COLO668 (cell line): Measurements from ENCODE around the gene FAM193A.
"Not testable (repeated sequence)": the region's sequence is repeated elsewhere in the genome, so short reads cannot be mapped to it uniquely, and the experiment has no call there.

Experiments
- DNase-seq: peaks from one replicate; lab custom pipeline; 2025; ENCODE audit not compliant: unreplicated experiment; lab: John Stamatoyannopoulos, UW

The FAM193A gene

DNA sequence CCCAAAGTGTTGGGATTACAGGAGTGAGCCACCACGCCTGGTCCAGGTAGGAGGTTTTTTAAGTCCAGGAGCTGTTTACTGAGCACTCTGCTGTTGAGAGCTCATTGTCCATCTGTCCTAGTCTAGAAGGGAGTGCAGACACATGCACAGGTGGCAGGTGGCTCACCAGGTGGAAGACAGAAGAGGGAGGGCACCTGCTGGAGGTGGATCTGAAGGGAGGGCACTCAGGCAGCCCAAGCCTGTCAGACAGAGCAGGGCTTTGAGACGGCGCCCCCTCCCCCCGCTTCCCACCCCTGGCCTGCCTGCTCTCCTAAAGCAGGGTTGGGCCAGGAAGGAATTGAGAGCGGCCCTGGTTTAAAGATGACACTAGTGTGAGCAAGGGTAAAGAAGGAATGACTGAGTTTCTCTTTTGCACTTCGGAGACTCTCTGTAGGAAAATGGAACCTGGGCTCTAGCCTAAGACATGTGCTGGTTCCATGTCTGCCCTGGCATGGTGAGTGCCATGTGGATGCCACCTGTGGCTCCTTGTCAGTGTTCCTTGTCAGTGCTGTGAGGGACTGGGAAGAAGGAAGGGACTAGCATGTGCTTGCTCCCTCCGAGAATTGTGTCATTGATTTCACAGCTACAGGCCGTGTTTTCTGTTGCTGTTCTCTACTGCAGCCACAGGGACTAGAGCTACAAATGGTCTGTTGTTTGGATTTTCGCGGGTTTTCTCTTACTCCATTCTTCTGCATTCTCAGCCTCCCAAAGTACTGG lies 111.1 kb downstream of the FAM193A start:
- peak; percentile 79 for DNase-seq

GRCh38 chr4:2648159-2648814 lies 111.8 kb downstream of the FAM193A start:
- DNase-seq, result no peak

DNA sequence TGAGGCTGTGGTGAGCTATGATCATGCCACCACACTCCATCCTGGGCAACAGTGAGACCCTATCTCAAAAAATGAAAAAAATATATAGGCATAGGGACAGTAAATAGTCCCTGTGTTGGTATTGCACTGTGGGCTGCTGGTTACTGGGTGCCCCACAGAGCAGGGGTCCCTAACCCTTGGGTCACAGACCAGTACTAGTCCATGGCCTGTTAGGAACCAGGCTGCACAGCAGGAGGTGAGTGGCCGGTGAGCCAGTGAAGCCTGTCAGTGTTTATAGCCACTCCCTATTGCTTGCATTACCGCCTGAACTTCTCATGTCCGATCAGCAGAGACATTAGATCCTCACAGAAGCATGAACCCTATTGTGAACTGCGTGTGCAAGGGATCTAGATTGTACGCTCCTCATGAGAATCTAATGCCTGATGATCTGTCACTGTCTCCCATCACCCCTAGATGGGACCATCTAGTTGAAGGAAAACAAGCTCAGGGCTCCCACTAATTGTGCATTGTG lies 113.2 kb downstream of the FAM193A start:
- no peak for DNase-seq

DNA sequence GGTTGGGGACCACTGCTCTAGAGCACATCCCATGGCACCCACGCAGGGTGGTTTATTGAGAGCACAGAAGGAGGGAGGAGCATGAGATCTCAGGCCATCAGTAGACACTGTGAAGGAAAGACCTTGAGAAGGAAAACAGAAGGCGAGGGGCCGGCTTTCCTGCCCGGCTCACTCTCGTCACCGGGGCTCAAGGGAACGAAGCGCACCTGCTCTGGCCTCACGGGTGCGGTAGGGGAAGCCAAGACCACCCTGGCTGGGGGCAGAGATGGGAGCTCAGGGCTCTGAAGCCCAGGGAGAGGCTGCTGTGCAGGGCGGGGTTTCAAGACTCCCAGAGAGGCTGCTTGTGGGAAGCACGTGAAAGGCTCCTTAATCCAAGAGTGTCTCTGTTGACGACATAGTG lies 113.8 kb downstream of the FAM193A start:
- DNase-seq, result no peak

DNA sequence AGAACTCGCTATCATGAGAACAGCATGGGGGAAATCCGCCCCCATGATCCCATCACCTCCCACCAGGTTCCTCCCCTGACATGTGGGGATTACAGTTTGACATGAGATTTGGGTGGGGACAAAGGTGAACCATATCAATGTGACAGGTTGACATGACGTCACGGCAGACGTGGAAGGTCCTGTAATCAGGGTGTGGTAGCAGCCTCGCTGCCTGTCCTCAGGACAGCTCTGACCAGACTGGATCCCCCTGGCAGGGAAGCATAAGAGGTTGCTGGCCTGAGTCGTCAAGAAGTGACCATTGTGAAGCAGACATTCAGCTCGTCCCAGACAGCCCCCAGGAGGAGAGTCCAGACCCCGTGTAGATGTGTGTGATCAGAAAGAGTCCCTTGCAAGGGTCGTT lies 115.1 kb downstream of the FAM193A start:
- DNase-seq, result no peak

GRCh38 chr4:2651998-2652397 lies 115.6 kb downstream of the FAM193A start:
- DNase-seq, result no peak

- DNase-seq, result no peak
Observed at GRCh38 chr4:2652415-2653160, 116.1 kb downstream of the FAM193A start.

DNA sequence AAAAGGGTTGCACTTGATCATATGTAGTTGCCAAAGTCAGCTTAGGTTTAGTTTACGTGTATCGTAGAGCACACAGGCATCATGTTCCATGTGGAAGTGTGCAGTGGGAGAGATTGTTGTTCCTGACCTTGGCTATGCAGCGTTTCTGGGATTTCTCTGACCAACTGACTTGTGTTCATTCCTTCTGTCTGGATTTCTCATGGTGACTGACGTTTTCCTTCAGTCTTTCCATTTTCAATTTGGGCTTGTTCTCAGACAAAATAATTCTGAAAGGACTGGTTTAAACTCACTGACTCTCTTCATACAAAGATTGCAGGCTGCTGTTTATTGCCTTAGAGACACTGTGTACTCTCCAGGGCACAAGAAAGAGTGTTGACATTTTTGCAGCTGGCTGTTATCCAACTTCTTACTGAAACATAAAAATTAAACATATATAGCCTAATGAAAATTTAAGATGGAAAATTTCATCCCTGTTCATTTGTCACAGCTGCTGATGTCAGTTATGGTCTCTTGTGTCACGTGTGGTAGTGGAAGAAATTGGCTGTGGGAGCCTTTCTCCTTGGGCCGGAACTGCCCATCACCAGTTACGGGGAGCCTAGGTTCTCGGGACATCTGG lies 124.3 kb downstream of the FAM193A start:
- no peak for DNase-seq

GRCh38 chr4:2662598-2662997 lies 126.2 kb downstream of the FAM193A start:
- no peak for DNase-seq

DNA sequence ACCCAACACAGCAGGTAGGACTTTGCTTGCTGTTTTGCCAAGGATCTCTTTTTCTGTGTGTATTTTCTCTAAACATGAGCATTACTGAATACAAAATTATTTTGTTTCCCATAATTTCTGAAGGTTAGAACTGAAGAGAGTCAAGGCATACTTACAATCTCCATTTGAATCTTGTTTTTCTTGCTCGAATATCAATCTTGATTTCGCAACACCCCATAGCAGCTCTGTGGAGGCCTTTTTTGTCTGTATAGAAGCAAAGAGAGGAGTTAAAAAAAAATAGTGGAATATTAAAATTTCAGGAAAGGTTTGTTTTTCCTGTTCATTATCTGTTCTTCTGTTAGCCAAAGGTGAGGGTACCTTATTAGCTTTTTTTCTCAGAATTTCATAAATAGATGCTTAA lies 126.8 kb downstream of the FAM193A start:
- DNase-seq, result no peak

- DNase-seq, result no peak
Observed at GRCh38 chr4:2666722-2667247, 130.3 kb downstream of the FAM193A start.

GRCh38 chr4:2667428-2667827 lies 131.0 kb downstream of the FAM193A start:
- no peak for DNase-seq

GRCh38 chr4:2671267-2671895 lies 134.9 kb downstream of the FAM193A start:
- DNase-seq, result peak; percentile 57

DNA sequence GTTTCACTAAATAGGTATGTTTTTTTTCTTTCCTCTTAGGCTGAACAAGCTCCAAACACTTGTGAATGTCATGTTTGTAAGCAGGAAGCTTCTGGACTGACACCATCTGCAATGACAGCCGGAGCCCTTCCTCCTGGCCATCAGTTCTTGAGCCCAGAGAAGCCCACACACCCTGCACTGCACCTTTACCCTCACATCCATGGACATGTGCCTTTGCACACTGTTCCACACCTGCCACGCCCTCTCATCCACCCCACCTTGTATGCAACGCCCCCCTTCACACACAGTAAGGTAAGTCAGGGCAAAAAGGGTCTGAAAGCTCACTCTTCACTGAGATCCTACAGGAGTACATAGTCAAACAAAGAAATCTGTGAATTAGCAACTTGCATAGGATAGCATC lies 135.6 kb downstream of the FAM193A start:
- DNase-seq, result no peak

DNA sequence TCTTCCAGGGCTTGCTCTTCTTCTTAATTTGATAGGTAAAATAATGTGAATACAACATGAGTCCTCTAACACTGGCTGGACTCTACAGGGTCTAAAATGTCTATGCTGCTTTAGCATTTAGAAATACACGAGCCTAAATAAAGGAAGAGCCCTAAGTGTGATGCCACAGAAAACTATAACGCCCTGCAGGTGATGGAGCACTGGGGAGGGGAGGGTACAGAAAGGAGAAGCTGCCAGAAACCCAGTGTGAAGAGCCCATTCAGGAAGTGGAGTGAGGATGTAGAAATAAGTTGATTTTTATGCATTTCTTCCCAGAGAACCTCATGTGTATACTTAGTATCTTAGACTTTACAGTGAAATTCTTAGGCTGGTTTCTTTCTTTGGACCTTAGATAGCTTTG lies 136.3 kb downstream of the FAM193A start:
- DNase-seq, result no peak

- no peak for DNase-seq
Observed at GRCh38 chr4:2673157-2673556, 136.7 kb downstream of the FAM193A start.

DNA sequence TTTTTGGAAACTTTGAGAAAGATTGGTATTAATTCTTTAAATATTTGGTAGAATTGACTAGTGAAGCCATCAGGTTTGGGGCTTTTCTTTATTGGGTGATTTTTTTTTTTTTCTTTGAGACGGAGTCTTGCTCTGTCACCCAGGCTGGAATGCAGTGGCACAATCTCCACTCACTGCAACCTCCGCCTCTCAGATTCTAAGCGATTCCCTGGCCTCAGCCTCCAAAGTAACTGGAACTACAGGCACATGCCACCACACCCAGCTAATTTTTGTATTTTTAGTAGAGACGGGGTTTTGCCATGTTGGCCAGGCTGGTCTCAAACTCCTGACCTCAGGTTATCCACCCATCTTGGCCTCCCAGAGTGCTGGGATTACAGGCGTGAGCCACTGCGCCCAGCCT lies 143.3 kb downstream of the FAM193A start:
- not testable (repeated sequence) for DNase-seq

DNA sequence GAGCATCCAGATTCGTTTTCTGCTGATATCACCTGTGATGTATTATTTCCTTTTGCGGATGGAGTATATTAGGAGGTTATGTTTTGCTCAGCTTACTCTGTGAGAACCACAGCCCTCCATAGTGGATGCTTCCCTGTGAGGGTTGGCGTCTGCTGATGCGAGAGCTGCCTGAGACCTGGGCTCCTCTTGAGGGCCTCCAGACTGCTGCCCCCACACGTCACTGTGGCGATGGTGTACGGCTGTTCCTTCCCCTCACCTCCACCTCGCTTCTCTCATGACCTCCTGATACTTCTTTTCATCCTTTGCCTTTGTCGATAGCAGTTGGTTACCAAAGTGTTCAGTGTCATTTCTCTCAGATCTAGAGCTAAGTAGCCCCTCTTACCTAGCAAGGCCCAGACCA lies 148.0 kb downstream of the FAM193A start:
- no peak for DNase-seq

DNA sequence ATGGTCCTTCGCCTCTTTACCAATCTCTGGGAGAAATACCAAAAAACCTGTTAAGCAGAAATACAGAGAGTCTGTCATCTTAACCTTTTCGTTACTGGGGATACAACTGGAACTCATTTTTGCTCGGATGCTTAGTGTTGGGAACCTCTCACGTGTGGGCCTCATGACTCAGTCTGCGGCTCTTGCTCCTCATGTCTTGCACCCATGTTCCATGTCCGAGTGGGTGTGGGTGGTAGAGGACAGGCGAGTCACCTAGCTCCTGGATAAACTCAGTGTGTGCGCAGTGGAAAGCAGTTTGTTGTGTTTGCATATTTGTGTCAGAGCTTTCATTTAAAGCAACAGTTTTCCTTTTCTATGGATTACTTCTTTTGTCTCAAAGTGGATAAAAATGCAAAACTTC lies 149.1 kb downstream of the FAM193A start:
- DNase-seq, result no peak

DNA sequence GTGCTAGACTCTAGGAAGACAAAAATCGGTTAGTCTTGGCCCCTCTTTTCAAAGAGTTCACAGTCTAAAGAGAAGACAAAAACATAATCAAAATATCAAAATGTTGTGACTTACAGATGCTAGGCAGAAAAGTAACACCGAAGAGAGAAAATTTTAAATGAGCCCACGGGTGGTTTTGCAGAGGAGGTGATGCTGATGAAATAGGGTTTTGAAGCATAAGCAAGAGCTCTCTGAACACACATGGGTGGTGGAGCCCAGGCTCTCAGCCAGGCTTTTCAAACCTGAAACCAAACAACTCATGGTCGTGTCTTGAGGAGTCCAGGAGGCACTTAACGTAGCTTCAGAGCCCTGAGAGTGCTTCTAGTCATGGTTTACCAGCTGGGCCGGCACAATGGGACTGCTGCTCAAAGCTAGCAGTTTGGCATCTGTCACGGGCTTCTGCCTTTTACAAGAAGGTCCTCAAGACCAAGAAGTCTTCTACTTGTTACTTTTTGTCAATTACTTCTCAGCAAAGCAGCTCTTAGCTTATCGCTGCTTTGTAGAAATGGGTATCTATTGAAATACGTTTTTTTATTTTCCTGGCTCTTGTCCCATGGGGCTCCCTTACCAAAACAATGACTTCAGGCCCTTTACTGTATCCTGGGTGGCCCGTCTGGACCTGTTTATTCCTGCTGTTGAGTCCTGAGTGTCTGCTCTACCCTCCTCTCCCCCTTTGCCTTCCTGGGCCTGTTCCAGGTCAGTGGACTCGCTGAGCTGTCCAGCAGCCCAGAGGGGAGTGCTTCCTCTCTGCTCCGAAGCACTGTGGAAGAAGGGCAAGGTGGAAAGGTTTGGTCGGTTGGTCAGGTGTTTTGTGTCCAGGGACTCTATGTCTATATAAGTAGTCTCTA lies 150.2 kb downstream of the FAM193A start:
- no peak for DNase-seq
